HepG2 (cell line): ENCODE data around the gene DDHD1. TPM values are rescaled to one million over a fixed set of nuclear protein-coding genes. Genes with fewer than 3 reads are reported as not detected.

Experiments
- ATAC-seq: fragments of 200-7000 bp; cut with Tn5 transposase; 3 replicates; pipeline ENCODE4 v1.9.1; 2020; ENCODE audit warnings: mild to moderate bottlenecking, moderate library complexity
- BruUV-seq: library from RNA; stranded (reverse); fragments of 400-500 nt; replicated peaks from 2 replicates; lab custom pipeline; 2021; lab: Mats Ljungman, UMichigan
- CTCF ChIA-PET: fragments of 300-600 bp; formaldehyde crosslinking; extraction: SDS; loops from one replicate; lab custom pipeline; 2021; ENCODE audit warnings: low total read pairs, inconsistent platforms, low intra/inter-chr PET ratio; lab: Yijun Ruan, JAX
- POLR2A ChIA-PET: fragments of 350-600 bp; sonication (Branson Sonifier 250); formaldehyde crosslinking; loops from one replicate; lab custom pipeline; 2020; ENCODE audit warnings: antibody characterized with exemption, inconsistent platforms; lab: Yijun Ruan, JAX
- DNase-seq: peaks from one replicate; pipeline ENCODE4 v3.0.0-alpha.2; 2015; ENCODE audit warnings: low spot score
- FAIRE-seq: peaks from 3 replicates; lab custom pipeline; 2011; peaks lifted over from hg19 to GRCh38; lab: Jason Lieb, UNC
- H2AFZ ChIP-seq: one replicate; pipeline ENCODE4 v1.6.1; 2011; ENCODE audit warnings: low read length, inconsistent platforms
- H3K27ac ChIP-seq: fragments of 300-600 bp; 3 replicates; pipeline ENCODE4 v1.8.0; 2011; ENCODE audit warnings: mixed run types, mild to moderate bottlenecking, mixed read lengths, low read length, inconsistent platforms; ENCODE audit not compliant: insufficient read depth; ENCODE audit errors: extremely low read length
- H3K27me3 ChIP-seq, 2 experiments: fragments of 200-600 bp in 1 of 2; 2 replicates in 1 of 2; 3 replicates in 1 of 2; pipeline versions ENCODE4 v1.6.0 to v1.8.0; 2011; ENCODE audit warnings: low read length in 2 of 2, mild to moderate bottlenecking in 2 of 2, moderate library complexity in 2 of 2, inconsistent platforms in 1 of 2; ENCODE audit not compliant: insufficient read depth in 2 of 2, control insufficient read depth in 1 of 2
- H3K36me3 ChIP-seq, 2 experiments: fragments of 200-600 bp in 1 of 2; replicated peaks in 1 of 2; 2 replicates in 1 of 2; 3 replicates in 1 of 2; pipeline versions ENCODE4 v1.5.1 to v1.8.0; 2011; ENCODE audit warnings: low read length in 2 of 2, inconsistent platforms in 1 of 2; ENCODE audit not compliant: insufficient read depth in 2 of 2, control insufficient read depth in 1 of 2
- H3K4me1 ChIP-seq: 2 replicates; pipeline ENCODE4 v1.5.1; 2012; ENCODE audit warnings: low read length, inconsistent platforms; ENCODE audit not compliant: insufficient read depth
- H3K4me2 ChIP-seq: 2 replicates; pipeline ENCODE4 v1.6.0; 2011; ENCODE audit warnings: low read depth, low read length, inconsistent platforms
- H3K4me3 ChIP-seq, 3 experiments: fragments of 200-600 bp in 1 of 3; sonication (generic), shearing (Covaris generic) in 1 of 3; replicated peaks in 1 of 3; 2 replicates each; pipeline ENCODE4 v1.5.1; 2011 to 2016; ENCODE audit warnings: low read length in 3 of 3, inconsistent platforms in 2 of 3, low read depth in 2 of 3, mild to moderate bottlenecking in 2 of 3, control low read depth in 1 of 3, mixed read lengths in 1 of 3; ENCODE audit not compliant: insufficient read depth in 1 of 3
- H3K79me2 ChIP-seq: one replicate; pipeline ENCODE4 v1.6.1; 2011; ENCODE audit warnings: low read length, inconsistent platforms; ENCODE audit not compliant: insufficient read depth
- H3K9ac ChIP-seq: 2 replicates; pipeline ENCODE4 v1.6.0; 2011; ENCODE audit warnings: mild to moderate bottlenecking, low read depth, low read length, inconsistent platforms; ENCODE audit not compliant: insufficient read depth
- H3K9me3 ChIP-seq: 2 replicates; pipeline ENCODE4 v1.5.1; 2012; ENCODE audit warnings: mild to moderate bottlenecking, low read length
- H4K20me1 ChIP-seq: 2 replicates; pipeline ENCODE4 v1.6.0; 2011; ENCODE audit warnings: inconsistent platforms, mild to moderate bottlenecking, low read length, moderate library complexity; ENCODE audit not compliant: insufficient read depth
- ATF4 ChIP-seq, 2 experiments: fragments of 450-650 bp in 1 of 2; sonication (generic) in 1 of 2; formaldehyde crosslinking; IDR thresholded peaks; 2 replicates each; pipeline versions ENCODE4 v1.5.0 to v1.8.0; 2020 to 2022; ENCODE audit warnings: mild to moderate bottlenecking in 1 of 2, missing genetic modification reagents in 1 of 2
- PHF5A ChIP-seq: IDR thresholded peaks from one replicate; pipeline ENCODE4 v1.6.1; 2018; ENCODE audit warnings: low read depth, missing genetic modification reagents; ENCODE audit not compliant: unreplicated experiment
- THAP8 ChIP-seq: sonication (generic); formaldehyde crosslinking; IDR thresholded peaks from 2 replicates; pipeline ENCODE4 v1.5.1; 2020; ENCODE audit warnings: missing genetic modification reagents, mild to moderate bottlenecking, borderline replicate concordance
- ZBTB46 ChIP-seq: sonication (generic); formaldehyde crosslinking; IDR thresholded peaks from 2 replicates; pipeline ENCODE4 v1.4.0; 2020; ENCODE audit warnings: mild to moderate bottlenecking, missing genetic modification reagents, borderline replicate concordance
- ZGPAT ChIP-seq: IDR thresholded peaks from 2 replicates; pipeline ENCODE4 v1.6.1; 2016; ENCODE audit warnings: mild to moderate bottlenecking
- WGBS: methylation state at CpG from one replicate; pipeline ENCODE4 v1.1.6; 2017; ENCODE audit warnings: low lambda C conversion rate; 5-methylcytosine and 5-hydroxymethylcytosine counted together
- in situ Hi-C: cut with HindIII; loops from 2 replicates; pipeline ENCODE4 v1.10.0; 2017; ENCODE audit warnings: low pct_unique_long_range_greater_than_20kb; ENCODE audit not compliant: extremely low pct_ligation_motif_present
- intact Hi-C: fragments of 100-400 bp; cut with micrococcal nuclease; formaldehyde crosslinking; loops from one replicate; pipeline ENCODE4 v1.10.0; 2022; ENCODE audit not compliant: unreplicated experiment
- polyA plus RNA-seq, 8 experiments: library from polyadenylated mRNA; depleted of rRNA in 3 of 8; stranded (reverse) in 7 of 8; unstranded in 1 of 8; fragments of >200 nt; fragmentation: Illumina TruSeq in 4 of 8; extraction: Trizol in 4 of 8; gene quantifications; 2 replicates each; pipeline versions ENCODE4 v1.2.1 to v1.2.3, GENCODE V29; 2011 to 2016; ENCODE audit warnings: low read depth in 4 of 8, missing spikeins in 1 of 8, mixed read lengths in 1 of 8; ENCODE audit not compliant: insufficient read depth in 1 of 8
- total RNA-seq, 5 experiments: library from RNA; depleted of rRNA; stranded (reverse); fragments of >200 nt; fragmentation: Illumina TruSeq; extraction: Trizol; gene quantifications; 2 replicates each; pipeline ENCODE4 v1.2.3, GENCODE V29; 2016; ENCODE audit warnings: low read depth in 1 of 5

DDHD1 gene
- total and polyA plus RNA-seq, 2 of the 13 experiments (the other 11 are each of a cell fraction or from before 2014, with no cell fraction given), result 4.6 to 8.3 TPM

- peaks cover 18% of the 10 kb centered on the region for H3K4me1 ChIP-seq
- DNase-seq (no peak), FAIRE-seq (no peak), ATAC-seq (no peak)
- no peaks in the 10 kb centered on the region for H3K79me2 ChIP-seq
- ChIA-PET POLR2A (no interaction called here), CTCF (no interaction called here)
- H4K20me1 ChIP-seq, result no peaks in the 10 kb centered on the region
- H2AFZ ChIP-seq, result no peak overlapping the region
- WGBS, result 96% methylated on average over 9 of the region's 10 CpGs
- no peaks in the 10 kb centered on the region for H3K36me3 ChIP-seq
- H3K27ac ChIP-seq, result no peak overlapping the region
- H3K4me2 ChIP-seq, result no peak overlapping the region
- H3K9me3 ChIP-seq, result peaks cover 15% of the 10 kb centered on the region
- in situ Hi-C loops (no loop called here), intact Hi-C loops (no loop called here)
- TF ChIP-seq THAP8 (no peak), ZGPAT (CRISPR knock-in tag) (no peak), ATF4 (CRISPR knock-in tag; IDR thresholded peaks at IDR 0.05) (no peak), PHF5A (no peak), ZBTB46 (no peak)
- no TSS peak for BruUV-seq
- no peak overlapping the region for H3K9ac ChIP-seq
- H3K4me3 ChIP-seq, result no peak overlapping the region
- H3K27me3 ChIP-seq, result no peaks in the 10 kb centered on the region
These were observed 44.6 kb downstream of the DDHD1 start for GRCh38 chr14:53108292-53109104.
